Activated CD4-positive, alpha-beta T cell treated with anti-CD3 and anti-CD28 coated beads, Interleukin-2, Interleukin-4, amounts not matched to agents 100 ng/mL and 50 ng/mL, durations not matched to agents 16 hours and 8 hours (primary cell): ENCODE measurements around the gene SLC2A10.

ENCODE experiments used
- DNase-seq: peaks from one replicate; pipeline ENCODE4 v3.0.0-alpha.2; 2020; ENCODE audit warnings: low spot score

SLC2A10 gene

GRCh38 chr20:46703435-46703834, 6.0 kb upstream of the SLC2A10 start:
- DNase-seq = no peak

- no peak for DNase-seq
Observed at GRCh38 chr20:46704714-46705377, 4.6 kb upstream of the SLC2A10 start.

GRCh38 chr20:46705378-46705729, 4.1 kb upstream of the SLC2A10 start:
- no peak for DNase-seq

GRCh38 chr20:46706242-46706641, 3.2 kb upstream of the SLC2A10 start:
- DNase-seq = no peak

GRCh38 chr20:46708172-46708860, 1.1 kb upstream of the SLC2A10 start:
- DNase-seq = no peak

- DNase-seq = no peak
Observed at GRCh38 chr20:46709055-46709458, 392 bp upstream of the SLC2A10 start.

GRCh38 chr20:46710153-46710913, 884 bp downstream of the SLC2A10 start:
- DNase-seq = no peak

GRCh38 chr20:46712056-46712636, 2.7 kb downstream of the SLC2A10 start:
- no peak for DNase-seq

GRCh38 chr20:46713957-46714834, 4.7 kb downstream of the SLC2A10 start:
- DNase-seq = no peak

- no peak for DNase-seq
Observed at GRCh38 chr20:46715292-46715756, 5.9 kb downstream of the SLC2A10 start.

- DNase-seq = no peak
Observed at GRCh38 chr20:46717818-46718541, 8.5 kb downstream of the SLC2A10 start.

- DNase-seq = no peak
Observed at GRCh38 chr20:46720019-46720418, 10.6 kb downstream of the SLC2A10 start.

- DNase-seq = no peak
Observed at GRCh38 chr20:46720776-46721425, 11.5 kb downstream of the SLC2A10 start.

GRCh38 chr20:46721476-46721875, 12.0 kb downstream of the SLC2A10 start:
- no peak for DNase-seq

GRCh38 chr20:46722450-46722849, 13.0 kb downstream of the SLC2A10 start:
- DNase-seq = no peak

- no peak for DNase-seq
Observed at GRCh38 chr20:46723039-46723438, 13.6 kb downstream of the SLC2A10 start.

- no peak for DNase-seq
Observed at GRCh38 chr20:46724343-46724959, 15.0 kb downstream of the SLC2A10 start.

GRCh38 chr20:46725186-46726165, 16.0 kb downstream of the SLC2A10 start:
- no peak for DNase-seq

- DNase-seq = no peak
Observed at GRCh38 chr20:46731770-46732169, 22.3 kb downstream of the SLC2A10 start.
